ENCODE measurements around the gene ZNF764. TPM values are rescaled to one million over a fixed set of nuclear protein-coding genes. Genes with fewer than 3 reads are reported as not detected.

Gene ZNF764
- total RNA-seq, 4 donors from 2014 or later, result 1.5 to 11.3 (median 7.3) TPM

DNA sequence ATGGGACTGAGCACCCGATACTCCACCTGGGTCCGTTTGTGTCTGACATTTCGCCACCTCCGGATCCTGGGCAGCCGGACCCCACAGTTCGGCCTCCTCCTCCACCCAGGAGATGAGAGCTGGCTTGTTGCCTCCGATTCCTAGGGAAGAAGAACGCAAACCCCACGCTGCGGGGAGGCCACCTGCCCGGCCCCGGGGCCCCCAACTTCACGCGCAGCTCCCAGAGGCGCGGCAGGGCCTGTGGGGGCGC lies 542 bp downstream of the ZNF764 start:
- DNase-seq, result peak; percentile 35 to 40
- Histone ChIP-seq H3K4me1 (peaks cover 0 to 6% of the 10 kb centered on the region in 2 donors), H3K9me3 (no peaks in the 10 kb centered on the region), H3K27me3 (no peaks in the 10 kb centered on the region), H3K36me3 (no peaks in the 10 kb centered on the region), H3K4me3 (peak overlapping the region; percentile 68 to 82), H3K27ac (peak overlapping the region; percentile 87 to 92)
- TF ChIP-seq, protein P1, sequence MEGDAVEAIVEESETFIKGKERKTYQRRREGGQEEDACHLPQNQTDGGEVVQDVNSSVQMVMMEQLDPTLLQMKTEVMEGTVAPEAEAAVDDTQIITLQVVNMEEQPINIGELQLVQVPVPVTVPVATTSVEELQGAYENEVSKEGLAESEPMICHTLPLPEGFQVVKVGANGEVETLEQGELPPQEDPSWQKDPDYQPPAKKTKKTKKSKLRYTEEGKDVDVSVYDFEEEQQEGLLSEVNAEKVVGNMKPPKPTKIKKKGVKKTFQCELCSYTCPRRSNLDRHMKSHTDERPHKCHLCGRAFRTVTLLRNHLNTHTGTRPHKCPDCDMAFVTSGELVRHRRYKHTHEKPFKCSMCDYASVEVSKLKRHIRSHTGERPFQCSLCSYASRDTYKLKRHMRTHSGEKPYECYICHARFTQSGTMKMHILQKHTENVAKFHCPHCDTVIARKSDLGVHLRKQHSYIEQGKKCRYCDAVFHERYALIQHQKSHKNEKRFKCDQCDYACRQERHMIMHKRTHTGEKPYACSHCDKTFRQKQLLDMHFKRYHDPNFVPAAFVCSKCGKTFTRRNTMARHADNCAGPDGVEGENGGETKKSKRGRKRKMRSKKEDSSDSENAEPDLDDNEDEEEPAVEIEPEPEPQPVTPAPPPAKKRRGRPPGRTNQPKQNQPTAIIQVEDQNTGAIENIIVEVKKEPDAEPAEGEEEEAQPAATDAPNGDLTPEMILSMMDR (IDR thresholded peaks at IDR 0.05), result no peak
- no peak for TF ChIP-seq POLR2A (IDR thresholded peaks at IDR 0.05)
- intact Hi-C loops (cut with DNase I; ENCODE audit: low total_unique reads), result no loop called here

DNA sequence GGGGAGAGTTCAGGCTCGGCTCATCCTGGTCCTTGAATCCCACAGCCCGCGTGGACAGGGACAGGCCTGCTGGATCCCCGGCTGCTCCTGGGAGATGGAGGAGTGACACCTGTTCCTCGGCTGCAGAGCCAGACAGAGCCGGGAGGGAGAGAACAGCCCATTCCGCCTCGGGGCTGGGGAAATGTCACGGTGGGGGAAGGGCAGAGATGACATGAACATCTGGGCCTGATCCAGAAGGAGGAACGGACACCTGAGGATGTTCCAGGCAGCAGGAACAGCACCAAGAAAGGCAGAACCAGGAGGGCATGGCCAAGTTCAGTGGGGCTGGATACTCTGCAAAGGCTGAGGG lies 2.1 kb downstream of the ZNF764 start:
- peaks cover 0 to 6% of the 10 kb centered on the region in 2 donors for H3K4me1 ChIP-seq
- no peaks in the 10 kb centered on the region for H3K27me3 ChIP-seq
- no peaks in the 10 kb centered on the region for H3K36me3 ChIP-seq
- DNase-seq, result no peak
- H3K9me3 ChIP-seq, result no peaks in the 10 kb centered on the region
- no peak for TF ChIP-seq POLR2A (IDR thresholded peaks at IDR 0.05)
- TF ChIP-seq, protein P1 (IDR thresholded peaks at IDR 0.05), result no peak
- H3K4me3 ChIP-seq, result no peak overlapping the region
- intact Hi-C loops (cut with DNase I; ENCODE audit: low total_unique reads), result no loop called here
- no peak overlapping the region for H3K27ac ChIP-seq

DNA sequence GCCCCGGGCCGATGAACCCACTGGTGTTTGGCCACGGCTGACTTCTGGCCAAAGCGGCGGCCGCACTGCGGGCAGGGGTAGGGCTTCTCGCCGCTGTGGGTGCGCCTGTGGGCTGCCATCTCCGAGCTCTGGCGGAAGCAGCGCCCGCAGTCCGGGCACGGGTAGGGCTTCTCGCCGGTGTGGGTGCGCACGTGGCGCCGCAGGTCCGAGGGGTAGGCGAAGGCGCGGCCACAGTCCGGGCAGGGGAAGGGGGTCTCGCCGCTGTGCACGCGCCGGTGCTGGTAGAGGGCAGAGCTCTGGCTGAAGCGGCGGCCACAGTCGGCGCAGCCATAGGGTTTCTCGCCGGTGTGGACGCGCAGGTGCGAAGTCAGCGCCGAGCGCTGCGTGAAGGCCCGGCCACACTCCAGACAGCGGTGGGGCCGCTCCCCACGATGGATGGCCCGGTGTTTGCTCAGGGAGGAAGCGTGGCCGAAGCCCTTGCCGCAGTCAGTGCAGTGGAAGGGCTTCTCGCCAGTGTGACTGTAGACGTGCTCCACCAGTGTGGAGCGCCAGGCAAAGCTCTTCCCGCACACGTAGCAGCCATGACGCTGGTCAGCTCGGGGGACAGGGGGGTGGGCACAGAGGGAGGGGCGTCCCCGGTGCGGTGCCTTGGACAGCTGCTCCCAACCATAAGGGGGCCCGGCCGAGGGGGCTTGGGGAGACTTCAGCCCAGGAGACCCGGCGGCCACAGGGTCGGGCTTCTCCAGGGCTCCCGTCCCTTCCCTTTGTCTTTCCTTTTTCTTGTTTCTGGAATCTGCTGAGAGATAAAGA lies 2.7 kb downstream of the ZNF764 start:
- Histone ChIP-seq H3K27ac (no peak overlapping the region), H3K36me3 (no peaks in the 10 kb centered on the region), H3K27me3 (no peaks in the 10 kb centered on the region), H3K4me1 (peaks cover 0 to 6% of the 10 kb centered on the region in 2 donors), H3K9me3 (no peaks in the 10 kb centered on the region), H3K4me3 (no peak overlapping the region)
- no peak for TF ChIP-seq POLR2A (IDR thresholded peaks at IDR 0.05)
- TF ChIP-seq, protein P1 (IDR thresholded peaks at IDR 0.05), result no peak
- no peak for DNase-seq
- intact Hi-C loops (cut with DNase I; ENCODE audit: low total_unique reads), result no loop called here

DNA sequence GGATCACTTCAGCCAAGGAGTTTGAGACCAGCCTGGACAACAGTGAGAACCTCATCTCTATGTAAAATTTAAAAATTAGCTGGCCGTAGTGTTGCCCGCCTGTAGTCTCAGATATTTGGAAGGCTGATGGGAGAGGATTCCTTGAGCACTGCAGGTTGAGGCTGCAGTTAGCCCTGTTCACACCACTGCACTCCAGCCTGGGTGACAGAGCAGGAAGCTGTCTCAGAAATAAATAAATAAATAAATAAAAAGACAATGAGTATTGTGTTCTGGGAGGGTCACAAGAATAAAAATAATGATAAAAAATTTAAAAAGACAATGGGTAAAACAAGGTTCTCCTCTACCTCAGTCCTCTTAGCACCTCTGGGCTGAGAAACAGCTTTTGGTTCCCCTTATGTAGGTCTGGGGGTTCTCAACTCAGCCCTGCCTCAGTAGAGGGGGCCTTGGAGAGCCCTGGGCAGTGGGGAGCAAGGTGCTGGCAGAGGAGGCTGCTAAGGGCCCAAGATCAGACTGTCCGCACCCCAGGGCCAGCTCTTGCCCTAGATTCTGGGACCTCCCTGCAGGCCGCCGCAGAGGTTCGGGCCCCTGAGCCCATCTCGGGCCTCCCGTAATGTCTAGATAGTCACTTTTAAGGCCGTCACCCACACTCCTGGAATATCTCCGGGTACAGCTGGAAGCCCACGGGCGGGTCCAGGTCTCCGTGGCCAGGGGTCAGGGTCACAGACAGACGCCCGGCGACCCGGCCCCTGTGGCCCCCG lies 3.4 kb downstream of the ZNF764 start:
- no peak overlapping the region for H3K27ac ChIP-seq
- no peak for DNase-seq
- H3K36me3 ChIP-seq, result no peaks in the 10 kb centered on the region
- TF ChIP-seq POLR2A (IDR thresholded peaks at IDR 0.05), result no peak
- TF ChIP-seq, protein P1 (IDR thresholded peaks at IDR 0.05), result no peak
- H3K4me3 ChIP-seq, result no peak overlapping the region
- no peaks in the 10 kb centered on the region for H3K27me3 ChIP-seq
- peaks cover 0 to 6% of the 10 kb centered on the region in 2 donors for H3K4me1 ChIP-seq
- no peaks in the 10 kb centered on the region for H3K9me3 ChIP-seq
- intact Hi-C loops (cut with DNase I; ENCODE audit: low total_unique reads), result no loop called here

DNA sequence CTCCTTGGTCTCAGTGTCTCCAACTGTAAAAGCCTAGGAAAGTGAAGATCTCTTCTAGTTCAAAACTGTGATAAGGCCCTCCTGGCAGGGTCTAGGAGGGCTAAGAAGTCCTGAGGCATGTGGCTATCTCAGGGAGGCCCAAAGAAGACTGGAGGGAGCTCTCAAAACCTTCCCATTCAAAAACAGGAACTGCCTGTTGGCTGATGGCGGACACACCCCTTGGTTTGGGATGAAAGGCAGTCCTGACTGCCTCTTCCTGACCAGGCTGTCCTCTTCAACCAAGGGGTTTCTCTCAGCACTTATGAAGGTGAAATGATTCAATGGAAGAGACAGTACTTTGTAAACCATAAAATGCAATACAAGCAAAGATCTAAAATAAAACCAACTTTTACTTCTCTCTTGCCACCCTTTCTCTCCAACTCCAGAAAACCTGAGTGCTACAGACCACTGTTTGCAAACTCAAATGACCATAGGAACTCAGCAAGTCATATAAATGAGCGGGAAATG lies 4.7 kb downstream of the ZNF764 start:
- Histone ChIP-seq H3K27me3 (no peaks in the 10 kb centered on the region), H3K4me3 (no peak overlapping the region), H3K27ac (no peak overlapping the region), H3K4me1 (peaks cover 0 to 6% of the 10 kb centered on the region in 2 donors), H3K9me3 (no peaks in the 10 kb centered on the region), H3K36me3 (no peaks in the 10 kb centered on the region)
- intact Hi-C loops (cut with DNase I; ENCODE audit: low total_unique reads), result no loop called here
- DNase-seq, result no peak
- TF ChIP-seq, protein P1 (IDR thresholded peaks at IDR 0.05), result no peak
- no peak for TF ChIP-seq POLR2A (IDR thresholded peaks at IDR 0.05)

Measured in uterus (tissue), 4 donors.